Endothelial cell of umbilical vein (primary cell): ENCODE measurements around the gene GRM7. TPM values are rescaled to one million over a fixed set of nuclear protein-coding genes. Genes with fewer than 3 reads are reported as not detected.

Source experiments
- BruUV-seq: library from RNA; stranded (reverse); fragments of 400-500 nt; replicated peaks from 2 replicates; lab custom pipeline; 2021; lab: Mats Ljungman, UMichigan
- CTCF ChIA-PET: fragments of 300-600, 350-600 bp; sonication (Branson Sonifier 250); formaldehyde crosslinking; loops from one replicate; lab custom pipeline; 2021; ENCODE audit warnings: antibody characterized with exemption, inconsistent platforms; lab: Charles Lee
- POLR2A ChIA-PET: fragments of 300-600, 350-600 bp; sonication (Branson Sonifier 250); formaldehyde crosslinking; loops from one replicate; lab custom pipeline; 2021; ENCODE audit warnings: antibody characterized with exemption, inconsistent platforms; lab: Charles Lee
- DNase-seq: peaks from one replicate; pipeline ENCODE4 v3.0.0-alpha.2; 2011; ENCODE audit warnings: low read depth, low spot score
- FAIRE-seq: peaks from 2 replicates; lab custom pipeline; 2011; peaks lifted over from hg19 to GRCh38; lab: Jason Lieb, UNC
- H2AFZ ChIP-seq: 2 replicates; pipeline ENCODE4 v1.6.0; 2012; ENCODE audit warnings: low read depth, low read length, control low read depth, inconsistent platforms
- H3K27ac ChIP-seq: 2 replicates; pipeline ENCODE4 v1.5.1; 2011; ENCODE audit warnings: low read depth, mild to moderate bottlenecking, control low read depth, low read length, moderate library complexity; ENCODE audit not compliant: insufficient read depth
- H3K27me3 ChIP-seq, 2 experiments: 2 replicates each; pipeline versions ENCODE4 v1.6.0 to v1.6.1; 2011; ENCODE audit warnings: low read length in 2 of 2, mixed read lengths in 1 of 2; ENCODE audit not compliant: control insufficient read depth in 2 of 2, insufficient read depth in 2 of 2
- H3K36me3 ChIP-seq, 2 experiments: 2 replicates in 1 of 2; 3 replicates in 1 of 2; pipeline ENCODE4 v1.5.1; 2011; ENCODE audit warnings: low read length in 2 of 2, mild to moderate bottlenecking in 1 of 2, moderate library complexity in 1 of 2; ENCODE audit not compliant: control insufficient read depth in 2 of 2, insufficient read depth in 2 of 2; ENCODE audit errors: extremely low read depth in 1 of 2
- H3K4me1 ChIP-seq: 3 replicates; pipeline ENCODE4 v1.5.1; 2011; ENCODE audit warnings: mild to moderate bottlenecking, low read length; ENCODE audit not compliant: control insufficient read depth, insufficient read depth; ENCODE audit errors: extremely low read depth
- H3K4me2 ChIP-seq: 2 replicates; pipeline ENCODE4 v1.6.1; 2011; ENCODE audit warnings: low read length, control low read depth, mixed read lengths; ENCODE audit not compliant: insufficient read depth
- H3K4me3 ChIP-seq, 3 experiments: fragments of 200-600 bp in 1 of 3; sonication (generic), shearing (Covaris generic) in 1 of 3; replicated peaks in 1 of 3; 2 replicates each; pipeline ENCODE4 v1.5.1; 2011 to 2016; ENCODE audit warnings: control low read depth in 3 of 3, low read length in 3 of 3, mild to moderate bottlenecking in 2 of 3, inconsistent platforms in 1 of 3, low read depth in 1 of 3, moderate library complexity in 1 of 3; ENCODE audit not compliant: insufficient read depth in 1 of 3
- H3K79me2 ChIP-seq: 2 replicates; pipeline ENCODE4 v1.6.0; 2012; ENCODE audit warnings: low read length, inconsistent platforms; ENCODE audit not compliant: control insufficient read depth, insufficient read depth
- H3K9ac ChIP-seq: replicated peaks from 2 replicates; pipeline ENCODE3; 2011; ENCODE audit warnings: low read length, control low read depth; ENCODE audit not compliant: insufficient read depth; ENCODE audit errors: extremely low read depth
- H3K9me1 ChIP-seq: replicated peaks from 3 replicates; pipeline ENCODE4 v1.6.0; 2011; ENCODE audit warnings: mild to moderate bottlenecking, low read length; ENCODE audit not compliant: control insufficient read depth, insufficient read depth; ENCODE audit errors: extremely low read depth
- H3K9me3 ChIP-seq: replicated peaks from 2 replicates; pipeline ENCODE4 v1.5.1; 2012; ENCODE audit warnings: low read length, inconsistent platforms; ENCODE audit not compliant: control insufficient read depth, insufficient read depth
- H4K20me1 ChIP-seq: replicated peaks from 2 replicates; pipeline ENCODE3; 2011; ENCODE audit warnings: mild to moderate bottlenecking, low read length; ENCODE audit not compliant: control insufficient read depth, insufficient read depth; ENCODE audit errors: extremely low read depth
- CTCF ChIP-seq, 2 donors: IDR thresholded peaks; 1 replicate in 1 of 2; 2 replicates in 1 of 2; pipeline ENCODE4 v1.5.1; 2011; ENCODE audit warnings: low read length in 2 of 2, mild to moderate bottlenecking in 2 of 2, moderate library complexity in 2 of 2, control low read depth in 1 of 2, inconsistent platforms in 1 of 2, low read depth in 1 of 2; ENCODE audit not compliant: insufficient read depth in 1 of 2; ENCODE audit errors: extremely low read depth in 1 of 2
- EZH2 ChIP-seq: IDR thresholded peaks from 2 replicates; pipeline ENCODE4 v1.6.1; 2012; ENCODE audit warnings: borderline replicate concordance, low read depth, mild to moderate bottlenecking, moderate library complexity, low read length, inconsistent platforms; ENCODE audit not compliant: severe bottlenecking
- FOS ChIP-seq: IDR thresholded peaks from 2 replicates; pipeline ENCODE4 v1.6.1; 2011; ENCODE audit warnings: mild to moderate bottlenecking, low read length, moderate library complexity, borderline replicate concordance; ENCODE audit not compliant: insufficient read depth
- GATA2 ChIP-seq: IDR thresholded peaks from 2 replicates; pipeline ENCODE4 v1.7.0; 2011; ENCODE audit warnings: low read depth, mild to moderate bottlenecking, moderate library complexity, mixed read lengths, low read length; ENCODE audit not compliant: insufficient read length, insufficient read depth
- JUN ChIP-seq: IDR thresholded peaks from 2 replicates; pipeline ENCODE4 v1.6.1; 2011; ENCODE audit warnings: borderline replicate concordance, low read depth; ENCODE audit not compliant: insufficient read length, insufficient read depth
- MYC ChIP-seq: IDR thresholded peaks from one replicate; pipeline ENCODE4 v1.6.1; 2011; ENCODE audit warnings: mild to moderate bottlenecking, low read depth, low read length
- POLR2A ChIP-seq: IDR thresholded peaks from 2 replicates; pipeline ENCODE4 v1.6.1; 2012; ENCODE audit warnings: low read depth, mild to moderate bottlenecking, control low read depth, low read length
- POLR2AphosphoS5 ChIP-seq: IDR thresholded peaks from 2 replicates; pipeline ENCODE4 v1.6.1; 2012; ENCODE audit warnings: low read depth, mild to moderate bottlenecking, control low read depth, low read length, moderate library complexity; ENCODE audit not compliant: insufficient read depth
- dilution Hi-C: fragments of 300-500 bp; cut with MboI; formaldehyde crosslinking; loops from one replicate; pipeline ENCODE4 v1.15.0; 2019; ENCODE audit warnings: low sequenced_read_pairs; ENCODE audit not compliant: extremely low pct_ligation_motif_present
- intact Hi-C: fragments of 100-400 bp; cut with micrococcal nuclease; formaldehyde crosslinking; loops from one replicate; pipeline ENCODE4 v1.10.0; 2022
- polyA plus RNA-seq, 4 experiments: library from polyadenylated mRNA; depleted of rRNA in 3 of 4; stranded (reverse) in 3 of 4; unstranded in 1 of 4; fragments of >200 nt; gene quantifications; 2 replicates each; pipeline versions ENCODE4 v1.2.1 to v1.2.3, GENCODE V29; 2011 to 2012; ENCODE audit warnings: missing spikeins in 1 of 4
- total RNA-seq: library from RNA; stranded (reverse); gene quantifications from 2 replicates; pipeline ENCODE4 v1.2.3, GENCODE V29; 2021
- TF ChIP-seq, protein P1 (sequence below): IDR thresholded peaks from 2 replicates; pipeline ENCODE4 v1.6.1; 2011; ENCODE audit not compliant: insufficient read depth, insufficient read length

Gene GRM7
- total and polyA plus RNA-seq, 2 donors (not counting 3 experiments of a cell fraction or from before 2014, with no cell fraction given) = 0.12 TPM; not detected in 1

DNA sequence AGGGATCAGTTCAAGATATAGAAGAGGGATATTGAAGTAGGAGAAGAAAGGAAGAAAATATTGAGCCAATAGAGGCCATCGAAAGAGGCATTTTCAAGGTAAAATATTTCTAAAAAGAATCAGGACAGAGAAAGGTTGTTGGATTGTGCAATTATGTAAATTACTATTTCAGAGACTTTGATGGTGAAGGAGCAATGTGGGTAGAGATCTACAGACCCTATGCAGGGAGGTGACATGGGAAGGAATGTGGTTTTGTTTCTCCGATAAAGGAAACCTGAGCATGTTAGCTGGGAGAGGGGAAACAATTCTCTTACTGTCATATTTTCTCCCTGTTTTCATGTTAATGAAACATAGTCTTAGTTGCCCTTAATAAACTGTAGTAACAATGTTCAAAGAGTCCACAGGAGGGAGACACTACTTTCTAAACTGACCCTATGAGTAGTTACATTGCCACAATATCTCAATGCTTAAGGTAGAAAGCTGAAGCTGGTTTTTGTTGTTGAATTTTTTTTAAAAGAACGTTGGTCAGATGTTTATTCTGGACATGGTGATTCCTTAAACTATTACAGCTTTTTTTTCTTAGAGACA lies 133.3 kb downstream of the GRM7 start:
- H3K27me3 ChIP-seq = no peaks in the 10 kb centered on the region
- no peak overlapping the region for H3K27ac ChIP-seq
- no peak overlapping the region for H3K4me3 ChIP-seq
- no peaks in the 10 kb centered on the region for H3K79me2 ChIP-seq
- H2AFZ ChIP-seq = no peak overlapping the region
- intact Hi-C loops = loop anchor here (1.0 to 10.0 kb wide), 2 partner anchors 551 to 1117 kb away; no protein-coding TSS in a partner anchor
- no peaks in the 10 kb centered on the region for H3K36me3 ChIP-seq
- no peak overlapping the region for H3K9ac ChIP-seq
- TF ChIP-seq CTCF (IDR thresholded peaks at IDR 0.05; ENCODE audit: extremely low read depth in 1 of 2, insufficient read depth in 1 of 2, low read depth in 1 of 2, low read length in 2 of 2) = peak; percentile 9 to 23
- TF ChIP-seq GATA2 = no peak
- H4K20me1 ChIP-seq = no peaks in the 10 kb centered on the region
- peak; percentile 57 for DNase-seq
- ChIA-PET CTCF (interaction anchor here (0.8 to 1.9 kb wide), 6 partner anchors 59 to 1423 kb away, joined by 3 to 10 read pairs (median 4); no protein-coding TSS in a partner anchor), POLR2A (no interaction called here)
- no peaks in the 10 kb centered on the region for H3K9me1 ChIP-seq
- H3K4me1 ChIP-seq = no peaks in the 10 kb centered on the region
- dilution Hi-C loops = no loop called here
- no peaks in the 10 kb centered on the region for H3K9me3 ChIP-seq
- no peak for FAIRE-seq
- no TSS peak for BruUV-seq
- no peak overlapping the region for H3K4me2 ChIP-seq

- Histone ChIP-seq H3K36me3 (no peaks in the 10 kb centered on the region), H3K4me2 (no peak overlapping the region), H3K27ac (no peak overlapping the region), H3K79me2 (no peaks in the 10 kb centered on the region), H3K9me3 (peaks cover 2% of the 10 kb centered on the region), H3K27me3 (no peaks in the 10 kb centered on the region), H2AFZ (no peak overlapping the region), H3K4me3 (no peak overlapping the region), H3K4me1 (no peaks in the 10 kb centered on the region), H3K9me1 (no peaks in the 10 kb centered on the region), H4K20me1 (no peaks in the 10 kb centered on the region), H3K9ac (no peak overlapping the region)
- intact Hi-C loops (no loop called here), dilution Hi-C loops (no loop called here)
- no peak for DNase-seq
- TF ChIP-seq POLR2A (no peak), POLR2AphosphoS5 (no peak), CTCF (IDR thresholded peaks at IDR 0.05; ENCODE audit: extremely low read depth in 1 of 2, insufficient read depth in 1 of 2, low read depth in 1 of 2, low read length in 2 of 2) (no peak), MYC (no peak), FOS (no peak), GATA2 (no peak), EZH2 (no peak), JUN (no peak)
- TF ChIP-seq, protein P1, sequence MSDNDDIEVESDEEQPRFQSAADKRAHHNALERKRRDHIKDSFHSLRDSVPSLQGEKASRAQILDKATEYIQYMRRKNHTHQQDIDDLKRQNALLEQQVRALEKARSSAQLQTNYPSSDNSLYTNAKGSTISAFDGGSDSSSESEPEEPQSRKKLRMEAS = no peak
- ChIA-PET POLR2A (no interaction called here), CTCF (no interaction called here)
- FAIRE-seq = no peak
- BruUV-seq = no TSS peak
These were observed 139.6 kb downstream of the GRM7 start for GRCh38 chr3:7000501-7000900.
